Activated T-helper 1 cell treated with anti-CD3 and anti-CD28 coated beads, Interleukin-2, amount 50 U/mL, for 16 hours (primary cell): ENCODE data around the gene RHBDF1.

Source experiments
- DNase-seq, 2 donors: peaks; one replicate each; pipeline ENCODE4 v3.0.0-alpha.2; 2020; ENCODE audit warnings: low read depth in 1 of 2, low spot score in 1 of 2

Gene RHBDF1

DNA sequence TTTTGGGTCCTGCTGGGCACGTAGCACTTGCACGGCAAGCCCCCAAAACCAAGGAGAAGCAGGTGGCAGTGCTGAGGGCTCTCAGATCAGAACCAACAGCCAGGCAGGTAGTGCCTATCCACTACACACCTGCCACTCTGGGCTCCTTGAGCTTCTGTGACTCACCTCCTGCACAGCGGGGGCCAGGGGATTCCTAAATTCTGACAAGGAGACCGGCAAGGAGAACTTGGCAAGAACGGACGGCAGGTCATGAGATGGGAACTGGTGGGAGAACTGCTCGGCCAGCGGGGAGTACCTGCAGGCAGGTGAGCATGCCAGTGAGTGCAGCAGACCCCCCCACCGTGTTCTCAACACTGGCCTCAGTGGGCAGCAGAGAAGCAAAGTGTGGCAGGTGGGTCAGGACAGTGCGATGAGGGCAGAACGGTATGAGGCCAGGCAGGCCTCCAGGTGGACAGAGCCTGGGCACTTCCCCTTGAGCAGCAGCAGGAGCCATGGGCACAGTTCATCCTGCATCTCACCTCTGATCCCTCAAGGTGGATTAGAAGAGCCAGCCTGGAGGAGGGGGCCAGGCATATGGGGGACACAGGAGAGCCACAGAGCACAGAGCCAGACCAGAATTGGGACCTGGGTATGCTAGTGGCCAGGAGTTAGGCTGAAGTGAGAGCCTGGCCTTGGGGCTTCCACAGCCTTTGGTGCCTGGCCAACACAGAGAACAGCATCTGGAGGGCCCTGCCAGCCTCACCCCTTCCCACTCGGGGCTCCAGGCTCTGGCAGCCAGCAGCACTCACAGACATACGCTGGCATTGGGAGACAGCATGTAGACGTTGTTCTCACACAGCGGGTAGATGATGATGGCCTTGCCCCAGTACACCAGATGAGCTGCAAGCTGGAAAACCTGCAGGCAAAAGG lies 20.3 kb upstream of the RHBDF1 start:
- DNase-seq: no peak

DNA sequence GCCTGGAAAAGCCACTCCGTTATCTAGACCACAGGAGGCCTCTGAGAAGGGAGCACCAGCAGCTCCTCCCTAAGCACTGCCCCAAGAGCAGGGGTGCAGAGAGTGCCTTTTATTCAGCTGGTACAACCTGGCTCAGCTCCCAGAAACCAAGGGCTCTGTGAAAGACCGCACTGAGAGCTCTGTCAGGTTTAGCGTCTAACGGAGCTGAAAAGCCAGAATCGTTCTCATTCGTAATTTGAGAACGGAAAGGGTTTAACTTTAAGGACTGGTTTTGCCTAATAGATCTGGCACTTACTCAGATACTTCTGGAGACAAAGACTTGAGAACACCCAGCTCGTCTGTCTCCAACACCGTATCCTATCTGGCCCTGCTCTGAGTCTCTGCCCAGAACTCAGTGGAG lies 19.1 kb upstream of the RHBDF1 start:
- DNase-seq: no peak

DNA sequence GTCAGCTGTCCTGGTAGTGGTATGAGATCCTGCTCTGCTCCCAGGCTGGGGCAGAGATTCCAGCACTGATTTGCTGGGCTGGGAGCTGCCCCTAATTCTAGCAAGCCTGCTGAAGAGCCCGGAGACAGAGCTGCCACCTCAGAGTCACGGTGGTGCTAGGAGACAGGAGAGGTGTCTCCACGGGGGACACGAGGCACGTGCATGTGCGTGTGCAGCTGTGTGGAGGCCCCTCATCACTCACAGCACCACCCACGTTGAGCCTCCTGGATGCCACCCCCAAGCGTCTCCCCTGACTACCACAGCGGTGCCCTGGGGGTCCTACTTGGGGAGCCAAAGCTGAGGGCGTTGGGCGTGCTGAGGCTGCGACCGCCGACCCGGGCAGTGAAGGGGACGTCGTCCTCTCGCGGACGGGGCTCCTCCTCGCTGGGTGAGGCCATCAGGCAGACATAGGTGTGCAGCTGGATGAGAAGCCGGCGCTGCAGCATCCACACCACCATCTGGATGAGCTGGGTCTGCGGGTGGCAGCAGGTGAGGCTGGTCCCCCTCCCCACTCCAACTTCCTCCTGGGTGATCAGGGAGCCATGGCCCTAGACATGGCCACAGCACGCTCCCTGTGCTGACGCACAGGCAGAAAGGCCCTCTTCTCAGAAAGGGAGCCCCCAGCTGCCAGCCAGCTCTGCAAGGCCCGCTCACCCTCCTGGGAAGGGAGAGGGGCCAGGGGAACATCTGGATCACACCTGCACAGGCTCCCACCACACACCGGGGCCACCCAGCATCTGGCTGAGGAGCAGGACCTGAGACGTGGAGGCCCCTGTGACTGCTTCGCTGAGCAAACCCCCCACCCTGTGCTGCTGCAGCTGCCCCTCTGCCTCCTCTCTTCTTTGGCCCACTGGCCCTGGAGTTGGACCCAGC lies 17.2 kb upstream of the RHBDF1 start:
- no peak for DNase-seq

DNA sequence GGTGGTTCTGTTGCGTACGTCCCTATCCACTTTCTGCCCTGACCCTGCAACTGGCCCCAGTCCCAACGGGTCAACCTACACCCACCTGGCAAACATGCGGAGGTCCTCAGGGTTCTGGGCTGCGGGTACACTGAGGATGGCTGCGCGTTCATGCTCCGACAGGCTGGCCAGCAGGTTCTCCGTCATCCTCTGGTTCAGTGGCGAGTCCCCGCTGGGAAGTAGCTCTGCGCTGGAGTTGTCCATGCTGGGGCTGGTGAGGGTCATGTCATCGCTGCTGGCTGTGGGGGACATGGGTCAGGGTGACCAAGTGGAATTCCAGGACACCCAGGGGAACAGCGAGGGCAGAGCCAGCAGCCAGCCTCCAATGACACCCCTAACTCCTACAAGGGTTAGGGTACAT lies 16.2 kb upstream of the RHBDF1 start:
- DNase-seq: no peak

DNA sequence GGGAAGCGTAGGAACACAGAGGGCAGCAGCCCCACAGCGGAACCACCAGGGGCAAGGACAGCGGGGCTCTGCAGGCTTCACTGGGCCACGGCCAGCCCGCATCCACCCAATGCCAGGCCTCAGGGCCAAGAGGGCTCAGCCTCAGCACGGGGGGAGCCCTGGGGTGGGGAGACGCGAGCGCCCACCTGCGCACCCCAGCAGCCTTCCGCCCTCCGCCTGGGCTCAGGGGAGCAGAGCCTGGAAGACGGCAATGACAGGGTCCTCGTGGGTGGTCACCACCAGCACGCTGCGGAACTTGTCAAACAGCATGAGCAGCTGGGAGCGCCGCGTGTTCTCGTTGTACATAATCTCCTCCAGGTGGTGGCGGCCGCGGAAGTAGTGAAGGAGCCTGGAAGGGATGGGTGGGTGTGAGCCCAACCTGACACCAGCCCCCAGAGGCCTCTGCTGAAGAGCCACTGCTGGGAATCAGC lies 14.1 kb upstream of the RHBDF1 start:
- no peak for DNase-seq

DNA sequence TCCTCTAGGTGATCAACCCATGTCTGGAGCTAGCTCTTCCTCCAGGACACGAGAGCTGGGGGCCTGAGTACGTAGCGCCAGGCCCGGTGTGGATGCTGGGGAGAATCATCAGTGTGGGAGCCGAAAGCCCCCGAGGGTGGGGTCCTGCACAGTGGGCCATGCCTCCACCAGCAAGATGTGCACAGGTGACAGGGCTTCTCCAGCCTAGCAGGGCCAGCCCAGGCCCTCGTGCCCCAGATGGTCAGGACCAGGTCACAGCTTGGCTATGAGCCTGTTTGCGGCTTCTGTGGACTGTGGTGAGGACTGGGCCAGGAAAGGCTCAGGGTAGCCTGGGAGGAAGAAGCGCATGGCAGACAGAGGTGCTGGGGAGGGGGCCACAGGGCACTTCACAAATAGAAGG lies 13.4 kb upstream of the RHBDF1 start:
- DNase-seq: no peak

DNA sequence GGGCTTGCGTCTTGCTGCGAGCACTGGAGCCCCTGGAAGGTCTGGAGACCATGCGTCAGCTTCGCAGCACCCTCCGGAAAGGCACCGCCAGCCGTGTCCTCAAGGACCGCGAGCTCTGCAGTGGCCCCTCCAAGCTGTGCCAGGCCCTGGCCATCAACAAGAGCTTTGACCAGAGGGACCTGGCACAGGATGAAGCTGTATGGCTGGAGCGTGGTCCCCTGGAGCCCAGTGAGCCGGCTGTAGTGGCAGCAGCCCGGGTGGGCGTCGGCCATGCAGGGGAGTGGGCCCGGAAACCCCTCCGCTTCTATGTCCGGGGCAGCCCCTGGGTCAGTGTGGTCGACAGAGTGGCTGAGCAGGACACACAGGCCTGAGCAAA lies 13.0 kb upstream of the RHBDF1 start:
- no peak for DNase-seq

DNA sequence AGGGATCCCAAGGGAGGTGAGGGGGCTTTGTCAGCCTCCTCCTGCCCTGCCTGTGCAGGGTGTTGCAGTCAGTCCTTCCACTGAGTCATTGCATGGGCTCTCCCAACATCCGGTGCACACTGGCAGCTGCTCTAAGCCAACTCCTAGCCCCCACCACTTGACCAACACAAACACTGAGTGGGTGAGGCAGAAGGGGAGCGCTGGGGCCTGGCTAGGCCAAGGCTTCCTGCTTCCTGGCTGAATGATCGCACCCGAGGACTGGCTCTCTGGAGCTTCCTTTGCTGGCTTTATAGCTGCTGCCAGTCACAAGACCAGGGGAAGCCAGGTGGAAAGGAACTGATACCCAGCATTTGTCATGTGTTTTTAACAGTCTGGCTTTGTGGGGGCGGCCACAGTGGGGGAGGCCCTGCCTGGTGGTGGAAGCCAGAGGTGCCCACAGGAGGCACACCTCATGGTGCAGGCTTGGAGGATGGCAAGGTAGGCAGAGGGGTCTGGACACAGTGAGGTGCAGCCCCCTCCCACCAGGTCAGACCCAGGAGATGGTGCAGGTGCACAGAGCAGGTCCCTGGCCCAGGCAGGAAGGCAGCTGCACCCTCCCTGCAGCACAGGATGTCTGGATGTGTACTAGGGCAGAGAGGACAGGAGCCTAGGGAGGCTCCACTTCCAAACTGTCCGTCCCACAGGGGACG lies 12.4 kb upstream of the RHBDF1 start:
- DNase-seq: no peak

DNA sequence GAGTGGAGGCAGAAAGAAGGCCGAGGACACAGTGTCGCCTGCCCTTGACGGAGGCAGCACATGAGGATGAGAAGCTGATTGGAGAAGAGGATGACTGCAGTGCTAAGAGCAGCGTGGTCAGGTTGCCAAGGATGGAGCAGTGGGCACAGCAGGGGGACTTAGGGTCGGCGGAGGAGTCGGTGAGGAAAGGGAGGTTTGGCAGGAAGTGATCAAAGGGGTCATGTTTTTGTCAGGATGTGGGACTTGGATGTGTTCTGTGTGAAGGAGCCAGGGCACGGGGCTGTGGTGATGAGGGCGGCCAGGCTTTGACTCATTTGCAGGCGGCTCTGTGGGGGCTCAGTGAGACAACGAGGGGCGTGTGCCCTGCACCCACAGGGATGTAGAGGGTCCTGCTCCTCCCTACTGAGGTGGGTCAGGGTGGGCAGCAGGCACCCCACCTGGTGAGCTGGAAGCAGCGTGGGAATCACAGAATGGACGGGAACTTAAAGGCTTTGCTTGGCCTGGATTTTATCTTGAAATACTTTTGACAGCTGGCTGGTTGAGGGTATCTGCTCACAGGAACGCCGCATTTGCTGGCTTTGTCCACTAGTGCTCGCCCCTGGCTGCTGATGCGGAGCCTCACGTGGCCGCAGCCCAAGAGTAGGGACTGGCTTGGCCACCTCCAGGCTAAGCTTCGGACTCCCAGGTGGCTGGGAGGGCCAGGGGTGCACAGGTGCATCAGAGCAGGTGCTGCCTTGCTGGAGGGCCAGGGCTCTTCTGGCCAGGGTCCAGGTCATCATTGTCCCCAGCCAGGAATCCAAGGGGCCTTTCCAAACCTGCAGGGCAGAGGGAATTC lies 11.6 kb upstream of the RHBDF1 start:
- no peak for DNase-seq

DNA sequence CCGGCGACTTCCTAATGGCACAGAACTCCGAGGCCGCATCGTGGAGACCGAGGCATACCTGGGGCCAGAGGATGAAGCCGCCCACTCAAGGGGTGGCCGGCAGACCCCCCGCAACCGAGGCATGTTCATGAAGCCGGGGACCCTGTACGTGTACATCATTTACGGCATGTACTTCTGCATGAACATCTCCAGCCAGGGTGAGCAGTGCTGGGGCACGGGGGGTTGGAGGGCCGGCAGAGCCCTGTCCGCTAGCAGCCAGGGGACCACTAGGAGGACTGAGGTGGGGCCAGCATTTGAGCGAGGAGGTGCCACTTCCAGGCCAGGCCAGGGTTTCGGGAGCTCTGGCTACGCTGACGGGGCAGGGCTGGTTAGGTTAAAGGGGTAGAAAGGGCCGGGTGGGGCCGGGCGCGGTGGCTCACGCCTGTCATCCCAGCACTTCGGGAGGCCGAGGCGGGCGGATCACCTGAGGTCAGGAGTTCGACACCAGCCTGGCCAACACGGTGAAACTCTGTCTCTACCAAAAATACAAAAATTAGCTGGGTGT lies 10.7 kb upstream of the RHBDF1 start:
- DNase-seq: no peak

DNA sequence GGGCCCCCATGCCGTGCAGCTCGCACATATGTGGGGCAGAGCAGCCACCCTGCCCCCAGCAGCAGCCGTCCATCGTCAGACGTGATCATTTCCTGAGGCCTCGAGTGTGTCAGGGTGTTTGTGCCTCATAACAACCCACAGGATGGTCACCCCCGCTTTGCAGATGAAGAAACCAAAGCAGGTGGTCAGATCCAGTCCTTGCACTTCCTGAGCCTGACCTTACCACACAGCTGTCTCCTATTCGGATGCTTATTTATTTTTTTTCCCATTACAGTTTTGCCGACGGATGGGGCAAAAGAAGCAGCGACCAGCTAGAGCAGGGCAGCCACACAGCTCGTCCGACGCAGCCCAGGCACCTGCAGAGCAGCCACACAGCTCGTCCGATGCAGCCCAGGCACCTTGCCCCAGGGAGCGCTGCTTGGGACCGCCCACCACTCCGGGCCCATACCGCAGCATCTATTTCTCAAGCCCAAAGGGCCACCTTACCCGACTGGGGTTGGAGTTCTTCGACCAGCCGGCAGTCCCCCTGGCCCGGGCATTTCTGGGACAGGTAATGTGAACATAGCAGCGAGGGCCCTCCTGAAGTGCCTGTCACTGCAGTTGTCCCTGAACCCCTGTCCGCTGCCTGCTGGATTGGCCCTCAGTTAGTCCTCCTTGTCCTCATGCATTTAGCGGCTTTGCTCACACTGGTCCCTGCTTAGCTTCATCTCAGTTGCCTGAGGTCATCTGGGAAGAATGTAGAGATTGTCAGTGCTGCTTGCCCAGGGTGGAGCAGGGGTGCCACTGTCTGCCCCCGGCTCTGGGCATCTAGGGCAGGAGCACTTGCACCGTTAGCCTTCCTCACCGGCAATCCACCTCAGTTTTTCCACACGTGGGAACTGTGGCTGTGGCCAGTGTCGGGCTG lies 7.0 kb upstream of the RHBDF1 start:
- DNase-seq: no peak

DNA sequence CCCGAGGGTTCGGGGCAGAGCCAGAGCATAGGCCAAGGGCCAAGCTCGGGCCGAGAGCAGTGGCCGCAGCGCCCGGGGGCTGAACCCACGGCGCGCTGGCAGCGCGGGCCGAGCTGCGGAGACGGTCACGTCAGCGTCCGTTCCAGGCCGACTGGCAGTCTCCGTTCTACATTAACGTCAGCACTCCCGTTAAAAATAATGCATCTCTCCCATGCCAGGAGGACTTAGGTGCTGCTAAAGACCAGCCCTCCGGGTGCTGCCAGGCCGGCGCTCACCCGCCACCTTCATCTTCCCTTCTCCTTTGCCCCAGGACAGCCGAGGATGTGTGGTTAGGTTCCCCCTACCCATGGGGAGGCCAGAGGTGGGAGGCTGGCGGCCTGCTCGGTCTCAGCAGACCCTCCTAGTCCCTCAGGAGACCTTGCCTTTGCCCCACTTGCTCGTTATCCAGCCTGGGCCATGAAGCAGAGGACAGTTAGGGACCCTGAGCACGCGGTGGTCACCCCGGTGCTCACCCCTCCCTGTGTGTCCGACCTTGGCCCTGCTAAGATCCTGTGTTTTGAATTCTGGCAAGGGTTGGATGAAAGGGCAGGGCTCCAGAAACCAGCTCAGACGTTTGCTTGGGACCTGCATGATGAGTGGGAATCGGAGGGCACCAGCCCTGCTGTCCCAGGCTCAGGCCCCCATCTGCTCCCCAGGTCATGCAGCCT lies 6.2 kb upstream of the RHBDF1 start:
- DNase-seq: no peak

DNA sequence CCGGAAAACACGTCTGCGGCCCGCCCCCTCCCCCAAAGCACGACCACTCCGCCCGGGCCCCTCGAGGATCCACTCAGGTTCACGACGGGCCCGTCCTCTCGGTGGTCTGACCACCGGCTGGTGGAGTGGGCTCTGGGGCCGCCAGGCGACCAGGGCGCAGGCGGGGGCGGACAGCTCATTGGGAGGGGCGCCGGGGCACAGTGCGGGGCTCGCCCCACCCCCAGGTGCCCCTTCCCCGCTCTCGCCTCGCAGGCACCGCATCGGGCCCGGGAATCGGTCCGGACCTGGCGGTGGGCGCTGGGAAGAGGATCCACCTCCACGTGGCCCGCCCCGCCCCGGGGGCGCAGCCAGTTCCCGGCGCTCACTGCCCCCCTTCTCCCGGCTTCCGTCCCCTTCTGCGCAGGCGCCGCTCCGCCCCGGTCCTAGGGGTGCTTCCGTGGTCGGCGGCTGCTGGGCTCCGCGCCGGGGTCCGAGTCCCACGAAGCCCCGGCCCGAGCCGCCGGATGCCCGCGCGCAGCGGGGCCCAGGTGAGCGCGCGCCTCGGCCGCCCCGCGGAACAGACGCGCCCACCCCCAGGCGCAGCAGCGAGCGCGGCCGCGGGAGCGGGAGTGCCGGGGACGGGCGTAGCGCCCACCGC lies 5.5 kb upstream of the RHBDF1 start, which contains the start of gene MPG:
Gene MPG (plus strand): TSS at position 419 of the 637 bp plus-strand sequence. CDS start 85 bp downstream, at position 504.
- DNase-seq: peak; percentile 64 to 73

DNA sequence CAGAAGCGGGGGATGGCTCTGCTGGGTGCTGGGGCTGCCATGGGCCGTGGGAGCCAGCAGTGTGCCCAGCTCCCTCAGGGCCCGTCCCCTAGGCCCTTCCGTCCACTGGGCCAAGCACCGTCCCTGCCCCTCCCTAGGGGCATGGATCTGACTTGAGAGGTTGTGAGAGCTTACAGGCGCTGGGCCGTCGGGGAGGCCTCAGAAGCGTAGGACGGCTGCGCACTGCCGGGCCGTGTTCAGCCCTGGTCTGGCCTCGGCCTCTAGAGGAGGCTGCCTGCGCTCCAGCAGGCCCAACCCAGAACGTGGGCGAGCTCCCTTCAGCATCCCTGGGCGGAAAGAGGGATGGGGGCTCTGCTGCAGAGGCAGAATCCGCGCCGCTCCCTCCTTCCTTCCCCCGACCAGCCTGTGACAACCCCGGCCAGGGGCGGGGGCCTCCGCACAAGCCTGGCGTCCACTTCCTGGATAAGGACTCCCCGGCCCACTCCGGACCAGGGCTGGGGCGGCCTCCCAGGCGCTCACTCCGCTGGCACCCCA lies 4.9 kb upstream of the RHBDF1 start:
- DNase-seq: no peak

DNA sequence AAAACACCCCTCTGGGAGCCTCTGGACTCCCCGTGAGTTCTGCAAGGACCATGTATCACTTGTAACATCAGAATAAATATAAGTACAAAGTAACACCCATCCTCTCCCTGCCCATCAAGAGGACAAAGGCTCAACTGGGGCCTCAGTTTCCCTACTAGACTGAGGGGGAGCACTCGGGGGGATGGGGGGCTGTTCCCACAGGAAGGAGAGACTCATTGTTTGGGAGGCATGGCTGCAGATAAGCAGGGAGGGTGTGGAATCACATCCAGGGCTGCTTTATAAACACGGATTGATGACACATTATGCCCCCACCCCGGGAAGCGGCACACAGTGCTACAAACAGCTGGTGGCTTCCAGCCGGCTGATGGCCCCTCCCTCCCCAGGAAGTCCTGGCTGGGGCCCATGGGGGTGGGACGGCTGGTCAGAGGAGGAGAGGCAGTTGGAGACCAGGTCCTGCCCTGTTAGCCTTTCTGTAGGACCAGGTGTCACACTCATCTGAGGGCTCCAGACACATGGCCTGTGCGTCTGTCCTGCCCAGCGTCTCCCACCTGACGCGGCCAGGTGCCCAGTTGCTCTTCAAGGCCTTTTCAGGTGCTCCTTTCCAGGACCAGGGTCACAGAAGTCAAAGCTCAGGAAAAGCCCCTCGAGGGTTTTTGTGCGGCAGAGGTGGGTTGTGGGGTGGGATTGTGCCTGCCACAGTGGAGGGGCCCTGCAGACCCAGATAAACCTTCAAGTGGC lies 4.3 kb upstream of the RHBDF1 start:
- no peak for DNase-seq

DNA sequence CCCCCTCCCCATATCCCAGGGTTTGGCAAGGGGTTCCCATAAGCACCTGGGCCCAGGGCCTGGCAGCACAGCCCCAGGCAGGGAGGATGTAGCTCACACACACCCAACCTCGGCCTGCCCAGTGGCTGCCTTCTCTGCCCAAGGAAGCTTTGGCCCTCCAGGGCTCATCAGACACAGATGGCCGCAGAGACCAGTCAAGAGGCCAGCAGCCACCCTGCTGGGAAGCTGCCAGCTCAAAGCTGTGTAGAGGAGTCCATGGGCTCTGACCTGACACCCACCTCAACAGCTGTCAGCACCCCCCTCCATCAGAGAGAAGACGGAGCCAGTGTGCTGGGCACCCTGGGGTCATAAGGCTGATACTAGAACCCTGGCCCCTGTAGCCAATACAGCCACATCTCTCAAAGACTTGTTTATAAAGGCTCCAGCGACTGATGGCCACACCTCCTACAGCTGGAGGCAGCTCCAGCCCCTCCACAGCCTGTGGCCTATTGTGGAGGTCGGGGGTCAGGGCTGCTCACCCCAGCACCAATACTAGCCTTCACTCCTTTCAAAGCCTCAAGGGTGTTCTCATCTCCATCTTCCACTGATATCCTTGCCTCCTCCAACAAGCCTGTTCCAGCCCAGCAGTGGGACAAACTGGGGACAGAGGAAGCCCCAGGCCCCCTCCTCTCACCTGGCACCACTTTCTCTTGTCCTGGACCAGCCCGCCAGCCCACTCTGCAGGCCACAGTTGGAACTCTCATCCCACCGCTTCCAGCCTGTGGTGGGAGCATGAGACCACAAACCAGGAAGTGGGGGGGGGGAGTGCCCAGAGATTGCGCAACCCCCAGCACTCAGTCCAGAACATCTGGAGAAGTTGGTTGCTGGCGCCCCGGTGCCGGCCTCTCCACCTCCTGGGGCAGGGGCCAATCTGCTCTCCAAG lies 3.4 kb upstream of the RHBDF1 start:
- no peak for DNase-seq
